CD4-positive, alpha-beta T cell (primary cell): ENCODE data around the gene NSL1. TPM values are rescaled to one million over a fixed set of nuclear protein-coding genes. Genes with fewer than 3 reads are reported as not detected.

Experiments
- ATAC-seq: fragments of 200-7000 bp; cut with Tn5 transposase; one replicate; pipeline ENCODE4 v1.10.0; 2022; ENCODE audit warnings: mild to moderate bottlenecking; ENCODE audit not compliant: poor library complexity
- CTCF ChIA-PET: fragments of 350-600 bp; sonication (Branson Sonifier 250); formaldehyde crosslinking; loops from one replicate; lab custom pipeline; 2021; ENCODE audit warnings: antibody characterized with exemption, inconsistent platforms; lab: Charles Lee
- POLR2A ChIA-PET: fragments of 350-600 bp; sonication (Branson Sonifier 250); formaldehyde crosslinking; loops from one replicate; lab custom pipeline; 2021; ENCODE audit warnings: antibody characterized with exemption, inconsistent platforms; lab: Charles Lee
- DNase-seq, 14 experiments: peaks; one replicate each; pipeline ENCODE4 v3.0.0-alpha.2; 2013 to 2020; ENCODE audit warnings: mixed read lengths in 2 of 14
- H3K27ac ChIP-seq, 2 donors: one replicate each; pipeline versions ENCODE4 v1.5.1 to v1.7.0; 2013; ENCODE audit warnings: low read length in 2 of 2, low read depth in 1 of 2, mild to moderate bottlenecking in 1 of 2
- H3K27me3 ChIP-seq, 2 experiments: 1 replicate in 1 of 2; 2 replicates in 1 of 2; pipeline versions ENCODE4 v1.6.1 to v1.7.0; 2013; ENCODE audit warnings: low read length in 2 of 2, control low read depth in 1 of 2, mild to moderate bottlenecking in 1 of 2, moderate library complexity in 1 of 2; ENCODE audit not compliant: insufficient read depth in 2 of 2, control insufficient read depth in 1 of 2
- H3K36me3 ChIP-seq: one replicate; pipeline ENCODE4 v1.6.1; 2013; ENCODE audit warnings: low read length, control low read depth; ENCODE audit not compliant: insufficient read depth
- H3K4me1 ChIP-seq: one replicate; pipeline ENCODE4 v1.6.1; 2013; ENCODE audit warnings: low read length, control low read depth; ENCODE audit not compliant: insufficient read depth
- H3K4me3 ChIP-seq: one replicate; pipeline ENCODE4 v1.5.1; 2013; ENCODE audit warnings: mild to moderate bottlenecking, low read length, moderate library complexity
- H3K9me3 ChIP-seq, 2 experiments: 1 replicate in 1 of 2; 2 replicates in 1 of 2; pipeline versions ENCODE4 v1.6.1 to v1.7.0; 2013; ENCODE audit warnings: low read length in 2 of 2, mild to moderate bottlenecking in 2 of 2, control low read depth in 1 of 2, moderate library complexity in 1 of 2; ENCODE audit not compliant: control insufficient read depth in 1 of 2, insufficient read depth in 1 of 2
- H3K27ac Mint-ChIP-seq: one replicate; pipeline ENCODE4 v1.8.0; 2020; ENCODE audit warnings: mixed read lengths
- H3K27me3 Mint-ChIP-seq: one replicate; pipeline ENCODE4 v1.8.0; 2021; ENCODE audit warnings: mixed read lengths
- H3K36me3 Mint-ChIP-seq: one replicate; pipeline ENCODE4 v1.8.0; 2021; ENCODE audit warnings: low read depth, mixed read lengths
- H3K4me1 Mint-ChIP-seq: one replicate; pipeline ENCODE4 v1.8.0; 2021; ENCODE audit warnings: low read depth, mixed read lengths
- H3K4me3 Mint-ChIP-seq: one replicate; pipeline ENCODE4 v1.8.0; 2020; ENCODE audit warnings: mild to moderate bottlenecking, mixed read lengths
- H3K9me3 Mint-ChIP-seq: one replicate; pipeline ENCODE4 v1.8.0; 2020; ENCODE audit warnings: mixed read lengths
- intact Hi-C, 2 experiments: fragments of 100-400 bp; cut with DNase I in 1 of 2; cut with micrococcal nuclease in 1 of 2; formaldehyde crosslinking; loops; one replicate each; pipeline versions ENCODE4 v1.15.1 to v1.9.0; 2023 to 2025; cut with DNase I, micrococcal nuclease
- total RNA-seq, 174 experiments: library from RNA in 2 of 174; stranded (reverse) in 2 of 174; gene quantifications; one replicate each; pipeline ENCODE4 v1.2.3 and lab custom pipeline; 2021 to 2026
- TF ChIP-seq, protein P1 (sequence below): fragments of 200-600 bp; IDR thresholded peaks from one replicate; pipeline ENCODE4 v1.8.0; 2022; ENCODE audit warnings: antibody characterized with exemption, mild to moderate bottlenecking

NSL1 gene
- total RNA-seq, 2 experiments from 2014 or later, result 14.1 to 15.7 TPM

DNA sequence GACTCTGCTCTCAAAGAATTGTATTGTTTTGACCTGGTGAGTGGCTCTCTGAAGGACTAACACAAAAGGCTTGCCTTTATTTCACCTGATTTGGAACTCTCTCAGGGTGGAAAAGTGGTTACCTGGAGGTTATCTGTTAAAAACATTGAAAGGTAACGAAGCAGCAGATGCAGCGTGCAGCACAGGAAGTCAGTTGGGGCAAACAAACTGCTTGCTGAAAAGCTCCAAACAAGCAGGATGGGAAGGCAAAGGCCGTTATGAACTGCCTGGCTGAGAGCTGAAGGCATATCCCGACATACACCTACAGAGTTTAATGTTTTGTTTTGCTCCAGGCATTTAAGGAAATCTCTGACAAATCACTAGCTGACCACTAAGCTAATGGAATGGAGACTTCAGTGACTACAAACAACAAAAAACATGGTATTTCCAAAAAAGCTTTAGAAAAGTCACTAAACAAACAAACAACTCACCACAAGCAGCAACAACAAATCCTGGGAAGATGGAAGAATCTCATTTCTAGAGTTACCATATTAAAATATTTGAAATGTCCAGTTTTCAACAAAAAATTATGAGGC lies 47.6 kb downstream of the NSL1 start:
- Mint-ChIP-seq H3K27ac (peak overlapping the region; percentile 72), H3K27me3 (no peaks in the 10 kb centered on the region), H3K36me3 (peaks cover 27% of the 10 kb centered on the region), H3K9me3 (no peaks in the 10 kb centered on the region), H3K4me3 (peak overlapping the region; percentile 34), H3K4me1 (peaks cover 31% of the 10 kb centered on the region)
- no peaks in the 10 kb centered on the region for H3K36me3 ChIP-seq
- intact Hi-C loops, result no loop called here
- ChIA-PET CTCF (interaction anchor here (1.1 to 1.2 kb wide), 2 partner anchors 10 to 267 kb away, joined by 3 to 4 read pairs; no protein-coding TSS in a partner anchor), POLR2A (interaction anchor here (0.6 to 3.5 kb wide), 2 partner anchors 10 to 64 kb away, joined by 3 to 18 read pairs; no protein-coding TSS in a partner anchor)
- H3K4me3 ChIP-seq, result no peak overlapping the region
- ATAC-seq (peak; percentile 56), DNase-seq (peak in 5 of 14 experiments; percentile 9 to 50 (median 30))
- H3K27ac ChIP-seq, result no peak overlapping the region
- TF ChIP-seq, protein P1, sequence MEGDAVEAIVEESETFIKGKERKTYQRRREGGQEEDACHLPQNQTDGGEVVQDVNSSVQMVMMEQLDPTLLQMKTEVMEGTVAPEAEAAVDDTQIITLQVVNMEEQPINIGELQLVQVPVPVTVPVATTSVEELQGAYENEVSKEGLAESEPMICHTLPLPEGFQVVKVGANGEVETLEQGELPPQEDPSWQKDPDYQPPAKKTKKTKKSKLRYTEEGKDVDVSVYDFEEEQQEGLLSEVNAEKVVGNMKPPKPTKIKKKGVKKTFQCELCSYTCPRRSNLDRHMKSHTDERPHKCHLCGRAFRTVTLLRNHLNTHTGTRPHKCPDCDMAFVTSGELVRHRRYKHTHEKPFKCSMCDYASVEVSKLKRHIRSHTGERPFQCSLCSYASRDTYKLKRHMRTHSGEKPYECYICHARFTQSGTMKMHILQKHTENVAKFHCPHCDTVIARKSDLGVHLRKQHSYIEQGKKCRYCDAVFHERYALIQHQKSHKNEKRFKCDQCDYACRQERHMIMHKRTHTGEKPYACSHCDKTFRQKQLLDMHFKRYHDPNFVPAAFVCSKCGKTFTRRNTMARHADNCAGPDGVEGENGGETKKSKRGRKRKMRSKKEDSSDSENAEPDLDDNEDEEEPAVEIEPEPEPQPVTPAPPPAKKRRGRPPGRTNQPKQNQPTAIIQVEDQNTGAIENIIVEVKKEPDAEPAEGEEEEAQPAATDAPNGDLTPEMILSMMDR, result no peak
- no peaks in the 10 kb centered on the region for H3K9me3 ChIP-seq
- no peaks in the 10 kb centered on the region for H3K4me1 ChIP-seq
- H3K27me3 ChIP-seq, result no peaks in the 10 kb centered on the region

DNA sequence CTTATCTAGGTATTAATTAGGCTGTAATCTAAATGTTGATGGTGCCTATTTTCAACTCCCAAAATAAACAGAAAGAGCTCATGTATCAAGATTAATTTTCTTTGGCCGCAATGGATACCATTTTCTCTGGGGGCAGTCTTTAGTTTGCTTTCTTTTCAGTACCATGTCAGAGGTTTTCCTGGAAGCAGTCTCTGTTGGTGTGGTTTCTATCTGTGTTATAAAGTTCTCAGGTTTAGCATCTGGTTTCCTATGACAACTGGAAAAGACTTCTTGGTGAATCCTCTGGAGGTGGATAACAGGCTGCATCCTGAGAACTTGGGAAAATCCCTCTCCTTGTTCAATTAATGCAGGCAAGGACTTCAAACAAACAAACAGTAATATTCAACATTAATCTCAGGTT lies 53.2 kb downstream of the NSL1 start:
- Mint-ChIP-seq H3K27ac (no peak overlapping the region), H3K4me1 (peaks cover 21% of the 10 kb centered on the region), H3K27me3 (no peaks in the 10 kb centered on the region), H3K4me3 (no peak overlapping the region), H3K9me3 (no peaks in the 10 kb centered on the region), H3K36me3 (peaks cover 45% of the 10 kb centered on the region)
- no peaks in the 10 kb centered on the region for H3K27me3 ChIP-seq
- ChIA-PET CTCF (interaction anchor here (0.8 to 1.6 kb wide), 2 partner anchors 9 to 73 kb away, joined by 3 read pairs; no protein-coding TSS in a partner anchor), POLR2A (no interaction called here)
- ATAC-seq (no peak), DNase-seq (peak in 1 of 14 experiments; percentile 9)
- peaks cover 4% of the 10 kb centered on the region for H3K36me3 ChIP-seq
- no peaks in the 10 kb centered on the region for H3K9me3 ChIP-seq
- intact Hi-C loops, result loop anchor here in 1 of 2 experiments (5.0 kb wide), 1 partner anchor 36 kb away; no protein-coding TSS in a partner anchor
- TF ChIP-seq, protein P1, result no peak
- no peaks in the 10 kb centered on the region for H3K4me1 ChIP-seq
- H3K27ac ChIP-seq, result no peak overlapping the region
- no peak overlapping the region for H3K4me3 ChIP-seq

DNA sequence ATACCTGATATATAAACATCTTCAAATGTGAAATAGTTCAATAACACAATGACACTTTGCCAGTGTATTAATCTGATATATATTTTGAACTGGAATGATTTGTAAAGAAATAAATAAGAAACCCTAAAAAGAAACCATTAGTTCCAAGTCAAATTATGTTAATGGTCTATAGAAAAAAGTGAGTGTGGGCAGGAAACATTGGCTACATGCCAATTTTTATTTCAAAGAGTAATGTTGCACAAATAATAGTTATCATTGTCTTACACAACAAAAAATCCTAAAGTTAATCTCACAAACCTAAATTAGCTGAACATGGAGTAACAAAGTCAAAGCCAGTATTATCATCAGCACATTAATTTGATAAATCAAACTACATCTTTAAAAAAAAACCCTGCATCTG lies 54.0 kb downstream of the NSL1 start:
- Mint-ChIP-seq H3K27ac (no peak overlapping the region), H3K9me3 (no peaks in the 10 kb centered on the region), H3K4me3 (no peak overlapping the region), H3K27me3 (no peaks in the 10 kb centered on the region), H3K36me3 (peaks cover 47% of the 10 kb centered on the region), H3K4me1 (peaks cover 21% of the 10 kb centered on the region)
- Histone ChIP-seq H3K36me3 (peaks cover 4% of the 10 kb centered on the region), H3K4me1 (no peaks in the 10 kb centered on the region), H3K27ac (no peak overlapping the region), H3K9me3 (no peaks in the 10 kb centered on the region), H3K4me3 (no peak overlapping the region), H3K27me3 (no peaks in the 10 kb centered on the region)
- ChIA-PET POLR2A (no interaction called here), CTCF (interaction anchor here (0.8 kb wide), 1 partner anchor 73 kb away, joined by 3 read pairs; no protein-coding TSS in a partner anchor)
- ATAC-seq, result no peak
- TF ChIP-seq, protein P1, result no peak
- intact Hi-C loops, result loop anchor here in 1 of 2 experiments (5.0 kb wide), 1 partner anchor 35 kb away; no protein-coding TSS in a partner anchor
- DNase-seq, result no peak
